ENCODE data around the gene ZBTB34.

The ZBTB34 gene

DNA sequence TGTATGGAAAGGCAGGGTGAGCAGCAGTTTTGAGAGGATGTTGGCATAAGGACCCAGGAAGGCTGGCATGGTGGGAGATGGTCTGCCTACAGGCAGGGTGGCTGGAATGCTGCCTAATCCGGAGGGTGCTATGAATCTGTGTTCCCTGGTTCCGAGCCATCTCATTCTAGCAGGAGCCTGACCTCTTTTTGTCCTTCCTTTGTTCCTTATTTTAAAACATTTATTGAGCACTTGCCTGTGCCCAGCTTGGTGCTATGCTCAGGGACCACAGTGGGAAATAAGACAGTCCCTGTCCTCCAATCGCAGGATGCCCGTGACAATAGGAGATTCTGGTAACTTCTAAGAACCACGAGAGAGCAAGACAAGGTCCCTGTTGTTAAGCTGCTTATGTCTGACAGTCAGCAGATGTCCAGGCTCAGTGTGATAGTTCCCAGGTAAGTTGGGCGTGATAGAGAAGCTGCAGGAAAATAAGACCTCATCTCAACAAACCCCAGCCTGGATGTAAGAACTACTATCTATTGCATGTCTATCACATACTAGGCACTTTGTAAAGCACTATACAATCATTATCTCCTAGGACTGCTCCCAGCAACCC, 9.1 kb upstream of the ZBTB34 start:
- no peak for DNase-seq (ENCODE audit: extremely low spot score)
- POLR2A ChIA-PET, result interaction anchor here (0.5 kb wide), 1 partner anchor 317 kb away, joined by 3 read pairs; no protein-coding TSS in a partner anchor
- CTCF ChIA-PET, result interaction anchor here (1.2 to 1.6 kb wide), 5 partner anchors 8 to 21 kb away, joined by 3 to 5 read pairs (median 4); no protein-coding TSS in a partner anchor
- TF ChIP-seq, protein P1, sequence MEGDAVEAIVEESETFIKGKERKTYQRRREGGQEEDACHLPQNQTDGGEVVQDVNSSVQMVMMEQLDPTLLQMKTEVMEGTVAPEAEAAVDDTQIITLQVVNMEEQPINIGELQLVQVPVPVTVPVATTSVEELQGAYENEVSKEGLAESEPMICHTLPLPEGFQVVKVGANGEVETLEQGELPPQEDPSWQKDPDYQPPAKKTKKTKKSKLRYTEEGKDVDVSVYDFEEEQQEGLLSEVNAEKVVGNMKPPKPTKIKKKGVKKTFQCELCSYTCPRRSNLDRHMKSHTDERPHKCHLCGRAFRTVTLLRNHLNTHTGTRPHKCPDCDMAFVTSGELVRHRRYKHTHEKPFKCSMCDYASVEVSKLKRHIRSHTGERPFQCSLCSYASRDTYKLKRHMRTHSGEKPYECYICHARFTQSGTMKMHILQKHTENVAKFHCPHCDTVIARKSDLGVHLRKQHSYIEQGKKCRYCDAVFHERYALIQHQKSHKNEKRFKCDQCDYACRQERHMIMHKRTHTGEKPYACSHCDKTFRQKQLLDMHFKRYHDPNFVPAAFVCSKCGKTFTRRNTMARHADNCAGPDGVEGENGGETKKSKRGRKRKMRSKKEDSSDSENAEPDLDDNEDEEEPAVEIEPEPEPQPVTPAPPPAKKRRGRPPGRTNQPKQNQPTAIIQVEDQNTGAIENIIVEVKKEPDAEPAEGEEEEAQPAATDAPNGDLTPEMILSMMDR (IDR thresholded peaks at IDR 0.05; ENCODE audit: control extremely low read depth, extremely low read depth, low read depth, missing control alignments), result no peak

DNA sequence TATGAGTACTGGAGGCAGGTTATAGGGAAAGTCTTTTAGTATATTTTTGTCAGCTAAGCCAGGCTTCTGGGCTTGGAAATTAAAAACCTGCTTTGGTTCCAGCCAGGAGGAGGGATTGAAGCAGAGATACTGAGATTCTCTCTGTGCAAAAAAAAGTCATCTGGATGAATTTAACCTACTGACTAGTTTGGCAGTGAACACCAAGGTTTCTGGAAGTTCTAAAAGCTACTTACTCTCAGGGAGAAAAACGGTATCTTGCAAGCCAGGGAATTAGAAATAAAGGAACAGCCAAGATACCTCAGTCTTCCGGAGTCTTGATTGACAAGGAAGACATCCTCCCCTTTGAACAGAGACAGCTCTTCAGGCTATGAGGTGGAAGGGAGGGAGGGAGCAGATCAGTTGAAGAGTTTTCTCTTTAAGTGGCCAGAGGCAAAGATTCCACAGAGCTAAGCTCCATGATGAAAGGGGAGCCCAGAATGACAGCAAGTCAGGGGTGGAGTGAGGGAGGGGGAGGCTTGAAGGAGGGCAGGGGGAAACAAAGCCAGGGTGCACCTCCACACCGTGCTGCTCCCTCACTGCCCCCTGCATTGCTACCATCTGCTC, 8.3 kb upstream of the ZBTB34 start:
- CTCF ChIA-PET, result interaction anchor here (1.2 to 1.6 kb wide), 4 partner anchors 7 to 22 kb away, joined by 3 to 5 read pairs (median 4); no protein-coding TSS in a partner anchor
- TF ChIP-seq, protein P1 (IDR thresholded peaks at IDR 0.05; ENCODE audit: control extremely low read depth, extremely low read depth, low read depth, missing control alignments), result no peak
- no peak for DNase-seq (ENCODE audit: extremely low spot score)
- POLR2A ChIA-PET, result interaction anchor here (0.5 kb wide), 1 partner anchor 317 kb away, joined by 3 read pairs; no protein-coding TSS in a partner anchor

DNA sequence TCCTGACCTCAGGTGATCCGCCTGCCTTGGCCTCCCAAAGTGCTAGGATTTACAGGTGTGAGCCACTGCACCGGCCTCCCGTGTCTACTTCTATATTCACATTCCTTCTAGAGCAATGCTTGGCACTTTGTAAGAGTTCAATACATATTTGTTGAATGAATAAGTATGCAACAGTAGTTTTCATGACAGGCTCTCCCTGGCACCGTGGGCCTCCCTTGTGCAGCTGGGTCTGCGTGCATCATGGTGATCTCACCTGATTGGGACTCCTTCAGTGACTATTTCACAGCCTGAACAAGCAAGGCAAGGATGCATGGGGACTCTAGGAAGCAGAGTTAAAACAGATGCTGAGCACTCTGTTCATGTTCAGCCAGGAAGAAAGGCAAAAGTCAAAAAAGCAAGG, 6.8 kb upstream of the ZBTB34 start:
- CTCF ChIA-PET, result no interaction called here
- TF ChIP-seq, protein P1 (IDR thresholded peaks at IDR 0.05; ENCODE audit: control extremely low read depth, extremely low read depth, low read depth, missing control alignments), result no peak
- DNase-seq (ENCODE audit: extremely low spot score), result no peak
- POLR2A ChIA-PET, result no interaction called here

DNA sequence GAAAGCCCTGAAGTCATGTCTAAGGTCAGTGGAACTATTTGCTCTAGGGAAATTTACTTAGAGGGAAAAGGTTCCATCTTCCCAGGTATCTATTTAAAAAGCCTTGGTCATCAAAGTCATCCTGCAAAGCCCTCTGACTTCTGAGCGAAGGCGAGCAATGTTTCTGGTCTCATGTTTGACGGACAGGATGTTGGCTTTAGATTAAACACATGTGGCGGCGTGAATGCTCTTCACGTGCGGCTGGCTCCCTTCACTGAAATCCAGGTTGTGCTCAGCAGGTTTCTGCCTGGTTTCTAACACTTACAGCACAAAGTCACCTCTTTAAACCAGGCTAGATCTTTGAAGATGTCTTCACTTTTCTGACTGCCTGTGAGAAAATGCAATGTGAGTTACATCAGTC, 5.7 kb upstream of the ZBTB34 start:
- TF ChIP-seq, protein P1 (IDR thresholded peaks at IDR 0.05; ENCODE audit: control extremely low read depth, extremely low read depth, low read depth, missing control alignments), result no peak
- ChIA-PET CTCF (no interaction called here), POLR2A (no interaction called here)
- DNase-seq (ENCODE audit: extremely low spot score), result no peak

DNA sequence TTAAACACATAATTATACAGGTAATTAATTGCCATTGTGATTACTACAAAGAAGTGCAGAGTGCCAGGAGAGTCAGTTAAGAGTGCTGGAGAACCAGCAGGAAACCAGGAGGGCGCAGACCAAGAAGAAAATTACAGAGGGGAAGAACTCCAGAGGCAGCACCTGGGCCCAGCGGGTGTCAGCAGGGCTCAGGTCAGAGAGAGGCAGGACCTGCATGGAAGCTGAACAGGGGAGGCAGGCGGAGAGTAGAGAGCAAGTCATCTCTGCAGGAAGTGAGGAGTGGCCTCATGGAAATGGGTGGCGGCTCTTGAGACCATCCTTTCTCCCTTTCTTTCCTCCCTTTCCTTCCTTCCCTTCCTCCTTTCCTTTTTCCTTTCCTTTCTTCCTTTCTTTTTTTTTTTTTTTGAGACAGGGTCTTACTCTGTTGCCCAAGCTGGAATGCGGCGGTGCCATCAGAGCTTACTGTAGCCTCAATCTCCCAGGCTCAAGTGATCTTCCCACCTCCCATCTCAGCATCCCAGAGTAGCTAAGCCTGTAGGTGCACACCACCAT, 4.0 kb upstream of the ZBTB34 start:
- no peak for DNase-seq (ENCODE audit: extremely low spot score)
- CTCF ChIA-PET, result interaction anchor here (1.2 to 5.1 kb wide), 4 partner anchors 9 to 16 kb away, joined by 4 to 21 read pairs (median 6); no protein-coding TSS in a partner anchor
- POLR2A ChIA-PET, result no interaction called here
- TF ChIP-seq, protein P1 (IDR thresholded peaks at IDR 0.05; ENCODE audit: control extremely low read depth, extremely low read depth, low read depth, missing control alignments), result no peak

DNA sequence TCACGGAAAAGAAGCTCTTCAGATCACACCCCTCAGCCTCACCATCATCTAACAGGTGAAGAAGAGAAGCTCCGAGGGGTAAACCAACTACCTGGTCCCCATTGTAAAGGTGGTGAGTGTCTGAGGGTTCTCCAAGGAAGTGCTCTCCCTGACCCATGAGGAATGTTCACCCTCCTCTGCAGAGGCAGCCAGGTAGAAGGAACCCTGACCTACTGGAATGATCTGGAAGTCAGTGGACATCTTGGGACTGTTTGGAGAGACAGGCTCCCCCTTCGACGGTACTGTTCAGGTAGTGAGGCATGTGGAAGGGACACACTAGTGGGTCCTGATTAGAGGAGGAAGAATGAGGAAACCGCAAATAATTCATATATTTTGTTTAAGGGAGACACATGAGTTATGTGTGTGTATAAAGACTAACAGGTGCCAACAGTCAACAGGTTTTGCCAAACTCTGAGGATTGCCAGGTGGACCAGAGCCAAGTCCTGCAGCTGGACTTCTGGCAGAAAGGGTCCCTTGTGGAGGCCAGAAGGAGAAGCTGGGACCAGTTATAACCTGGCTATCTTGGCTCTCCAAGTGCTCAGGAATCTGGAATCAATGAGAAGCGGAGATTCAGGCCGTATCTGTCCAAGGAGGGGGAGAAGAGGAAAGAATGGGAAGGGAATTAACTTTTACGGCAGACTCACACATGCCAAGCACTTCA, 3.0 kb upstream of the ZBTB34 start:
- CTCF ChIA-PET, result interaction anchor here (1.2 to 5.1 kb wide), 4 partner anchors 8 to 17 kb away, joined by 4 to 21 read pairs (median 6); no protein-coding TSS in a partner anchor
- TF ChIP-seq, protein P1 (IDR thresholded peaks at IDR 0.05; ENCODE audit: control extremely low read depth, extremely low read depth, low read depth, missing control alignments), result no peak
- no peak for DNase-seq (ENCODE audit: extremely low spot score)
- POLR2A ChIA-PET, result no interaction called here

All from GM10248 (cell line).